Fibroblast of skin of left quadriceps (primary cell): Measurements from ENCODE around the gene TMEM30A.

ENCODE experiments used
- DNase-seq, 2 experiments: peaks; one replicate each; pipeline ENCODE4 v3.0.0-alpha.2; 2013; ENCODE audit warnings: low read depth in 2 of 2

Gene TMEM30A

GRCh38 chr6:75284632-75285282 lies at the start of gene TMEM30A:
TSS of gene TMEM30A (minus strand) at chr6:75284792. CDS start at chr6:75284638, 154 bp downstream.
- peak; percentile 97 to 98 for DNase-seq

GRCh38 chr6:75333676-75334200 lies 49.1 kb upstream of the TMEM30A start:
- DNase-seq, result no peak

- DNase-seq, result peak; percentile 92
Measured at GRCh38 chr6:75331151-75331550, 46.6 kb upstream of the TMEM30A start.

GRCh38 chr6:75329703-75330102 lies 45.1 kb upstream of the TMEM30A start:
- DNase-seq, result no peak

- DNase-seq, result no peak
Measured at GRCh38 chr6:75327807-75328206, 43.2 kb upstream of the TMEM30A start.

- no peak for DNase-seq
Measured at GRCh38 chr6:75326557-75327258, 42.1 kb upstream of the TMEM30A start.

GRCh38 chr6:75318900-75319299 lies 34.3 kb upstream of the TMEM30A start:
- DNase-seq, result no peak

GRCh38 chr6:75317503-75318206 lies 33.1 kb upstream of the TMEM30A start:
- DNase-seq, result peak; percentile 69 to 70

- no peak for DNase-seq
Measured at GRCh38 chr6:75315978-75316377, 31.4 kb upstream of the TMEM30A start.

- DNase-seq, result no peak
Measured at GRCh38 chr6:75308250-75308988, 23.8 kb upstream of the TMEM30A start.

- DNase-seq, result no peak
Measured at GRCh38 chr6:75307364-75308004, 22.9 kb upstream of the TMEM30A start.

GRCh38 chr6:75306064-75306463 lies 21.5 kb upstream of the TMEM30A start:
- DNase-seq, result no peak

GRCh38 chr6:75305573-75305972 lies 21.0 kb upstream of the TMEM30A start:
- no peak for DNase-seq

GRCh38 chr6:75302280-75302679 lies 17.7 kb upstream of the TMEM30A start:
- no peak for DNase-seq

GRCh38 chr6:75301537-75301936 lies 16.9 kb upstream of the TMEM30A start:
- no peak for DNase-seq

- DNase-seq, result no peak
Measured at GRCh38 chr6:75301088-75301487, 16.5 kb upstream of the TMEM30A start.

- DNase-seq, result no peak
Measured at GRCh38 chr6:75300531-75300855, 15.9 kb upstream of the TMEM30A start.

GRCh38 chr6:75299801-75300530 lies 15.4 kb upstream of the TMEM30A start:
- no peak for DNase-seq

GRCh38 chr6:75296811-75297779 lies 12.5 kb upstream of the TMEM30A start:
- peak; percentile 56 to 59 for DNase-seq

- DNase-seq, result no peak
Measured at GRCh38 chr6:75292555-75292954, 8.0 kb upstream of the TMEM30A start.
